GM12878 (cell line): Measurements from ENCODE around the gene PAX3. TPM values are rescaled to one million over a fixed set of nuclear protein-coding genes. Genes with fewer than 3 reads are reported as not detected.

Experiments
- ATAC-seq: fragments of 200-7000 bp; cut with Tn5 transposase; 3 replicates; pipeline ENCODE4 v1.9.1; 2020; ENCODE audit warnings: mild to moderate bottlenecking, moderate library complexity
- BruUV-seq: library from RNA; stranded (reverse); fragments of 400-500 nt; replicated peaks from 2 replicates; lab custom pipeline; 2021; lab: Mats Ljungman, UMichigan
- CTCF ChIA-PET: fragments of 300-600 bp; sonication (Branson Sonifier 250); formaldehyde crosslinking; extraction: SDS; loops from one replicate; lab custom pipeline; 2021; ENCODE audit warnings: inconsistent platforms; lab: Yijun Ruan, JAX
- POLR2A ChIA-PET: fragments of 350-600 bp; formaldehyde crosslinking; extraction: SDS; loops from one replicate; lab custom pipeline; 2021; ENCODE audit warnings: inconsistent platforms; lab: Charles Lee
- RAD21 ChIA-PET: fragments of 300-600 bp; sonication (Branson Sonifier 250); formaldehyde crosslinking; loops from one replicate; lab custom pipeline; 2023; ENCODE audit warnings: antibody characterized with exemption; ENCODE audit not compliant: unreplicated experiment; lab: Charles Lee
- SMC1A ChIA-PET: fragments of 300-600 bp; sonication (Branson Sonifier 250); formaldehyde crosslinking; loops from one replicate; lab custom pipeline; 2023; ENCODE audit not compliant: unreplicated experiment, uncharacterized antibody; lab: Charles Lee
- DNase-seq: peaks from one replicate; pipeline ENCODE4 v3.0.0-alpha.2; 2011; ENCODE audit warnings: low read depth, low spot score
- FAIRE-seq: peaks from 3 replicates; lab custom pipeline; 2011; peaks lifted over from hg19 to GRCh38; lab: Jason Lieb, UNC
- H2AFZ ChIP-seq: 2 replicates; pipeline ENCODE4 v1.6.0; 2011; ENCODE audit warnings: low read depth, low read length, control low read depth; ENCODE audit not compliant: control insufficient read depth
- H3K27ac ChIP-seq: 2 replicates; pipeline ENCODE4 v1.5.1; 2011; ENCODE audit warnings: control low read depth; ENCODE audit not compliant: control insufficient read depth, insufficient read depth
- H3K27me3 ChIP-seq, 2 experiments: replicated peaks in 1 of 2; 2 replicates each; pipeline versions ENCODE4 v1.6.0 to v1.6.1; 2011; ENCODE audit warnings: low read length in 1 of 2; ENCODE audit not compliant: control insufficient read depth in 2 of 2, insufficient read depth in 2 of 2
- H3K36me3 ChIP-seq, 2 experiments: 2 replicates each; pipeline ENCODE4 v1.5.1; 2011; ENCODE audit warnings: low read length in 1 of 2; ENCODE audit not compliant: control insufficient read depth in 2 of 2, insufficient read depth in 2 of 2
- H3K4me1 ChIP-seq: 2 replicates; pipeline ENCODE4 v1.6.1; 2011; ENCODE audit warnings: mild to moderate bottlenecking, low read length, moderate library complexity, mixed read lengths; ENCODE audit not compliant: control insufficient read depth, insufficient read depth
- H3K4me2 ChIP-seq: 2 replicates; pipeline ENCODE4 v1.6.0; 2011; ENCODE audit warnings: control low read depth; ENCODE audit not compliant: control insufficient read depth, insufficient read depth
- H3K4me3 ChIP-seq: fragments of 200-600 bp; sonication (generic); 2 replicates; pipeline ENCODE4 v1.5.1; 2016
- H3K79me2 ChIP-seq: 2 replicates; pipeline ENCODE4 v1.6.0; 2011; ENCODE audit warnings: low read length; ENCODE audit not compliant: control insufficient read depth, insufficient read depth
- H3K9ac ChIP-seq: 2 replicates; pipeline ENCODE4 v1.8.0; 2011; ENCODE audit warnings: low read length, control low read depth, mixed read lengths; ENCODE audit not compliant: control insufficient read depth, insufficient read depth
- H3K9me3 ChIP-seq: replicated peaks from 3 replicates; pipeline ENCODE4 v1.5.1; 2011; ENCODE audit warnings: mild to moderate bottlenecking, low read length; ENCODE audit not compliant: control insufficient read depth, insufficient read depth
- H4K20me1 ChIP-seq: 2 replicates; pipeline ENCODE4 v1.6.0; 2011; ENCODE audit not compliant: control insufficient read depth, insufficient read depth
- CBX3 ChIP-seq: fragments of 200-600 bp; sonication (generic); IDR thresholded peaks from 2 replicates; pipeline ENCODE4 v1.6.1; 2016; ENCODE audit warnings: low read depth, borderline replicate concordance
- GATAD2B ChIP-seq: fragments of 450-650 bp; conservative IDR thresholded peaks from 2 replicates; pipeline ENCODE4 v1.6.1; 2017; ENCODE audit warnings: low read depth, mild to moderate bottlenecking, moderate library complexity
- HCFC1 ChIP-seq: fragments of 150-350 bp; IDR thresholded peaks from 2 replicates; pipeline ENCODE4 v1.6.1; 2014; ENCODE audit warnings: low read length
- HDAC6 ChIP-seq: fragments of 200-600 bp; sonication (generic); IDR thresholded peaks from one replicate; pipeline ENCODE4 v1.8.0; 2017; ENCODE audit warnings: antibody characterized with exemption; ENCODE audit not compliant: unreplicated experiment
- IKZF1 ChIP-seq: fragments of 450-650 bp; conservative IDR thresholded peaks from 2 replicates; pipeline ENCODE4 v1.6.1; 2017; ENCODE audit warnings: antibody characterized with exemption, mild to moderate bottlenecking
- NRF1 ChIP-seq: conservative IDR thresholded peaks from 2 replicates; pipeline ENCODE4 v1.6.1; 2011; ENCODE audit warnings: mild to moderate bottlenecking, low read depth, low read length, improper control_type of control experiment
- POLR2A ChIP-seq: IDR thresholded peaks from 2 replicates; pipeline ENCODE4 v1.6.1; 2011; ENCODE audit warnings: low read depth, mild to moderate bottlenecking, low read length
- POLR2AphosphoS5 ChIP-seq: IDR thresholded peaks from 2 replicates; pipeline ENCODE4 v1.6.1; 2011; ENCODE audit warnings: mild to moderate bottlenecking, low read length, inconsistent platforms
- RAD21 ChIP-seq: IDR thresholded peaks from 2 replicates; pipeline ENCODE4 v1.6.1; 2011; ENCODE audit warnings: mild to moderate bottlenecking, low read depth, low read length, moderate library complexity; ENCODE audit not compliant: insufficient read depth
- RB1 ChIP-seq: fragments of 450-650 bp; formaldehyde crosslinking; IDR thresholded peaks from 2 replicates; pipeline ENCODE4 v1.6.1; 2017; ENCODE audit warnings: mild to moderate bottlenecking, borderline replicate concordance
- SKIL ChIP-seq: fragments of 450-650 bp; IDR thresholded peaks from 2 replicates; pipeline ENCODE4 v1.6.1; 2017; ENCODE audit warnings: mild to moderate bottlenecking, low read depth, inconsistent platforms; ENCODE audit not compliant: poor library complexity, severe bottlenecking
- SRF ChIP-seq, 2 experiments: IDR thresholded peaks; 2 replicates each; pipeline ENCODE4 v1.6.1; 2011; ENCODE audit warnings: low read depth in 2 of 2, low read length in 2 of 2, mild to moderate bottlenecking in 1 of 2, moderate library complexity in 1 of 2
- SUPT20H ChIP-seq: IDR thresholded peaks from 2 replicates; pipeline ENCODE4 v1.6.1; 2011; ENCODE audit warnings: low read depth, mild to moderate bottlenecking, low read length, moderate library complexity, borderline replicate concordance; ENCODE audit not compliant: control insufficient read depth
- TCF7 ChIP-seq: IDR thresholded peaks from 2 replicates; pipeline ENCODE4 v1.6.1; 2014; ENCODE audit warnings: antibody characterized with exemption, borderline replicate concordance
- ZBED1 ChIP-seq: IDR thresholded peaks from 2 replicates; pipeline ENCODE4 v1.6.1; 2016; ENCODE audit warnings: borderline replicate concordance
- ZBTB33 ChIP-seq: fragments of 450-650 bp; IDR thresholded peaks from 2 replicates; pipeline ENCODE4 v1.6.1; 2017; ENCODE audit warnings: mild to moderate bottlenecking
- WGBS: methylation state at CpG from one replicate; pipeline ENCODE4 v1.1.6; 2016; ENCODE audit warnings: low lambda C conversion rate; ENCODE audit not compliant: insufficient replicate concordance, insufficient coverage; ENCODE audit errors: missing lambda C conversion rate; 5-methylcytosine and 5-hydroxymethylcytosine counted together
- in situ Hi-C: fragments of 300-500 bp; cut with MboI; formaldehyde crosslinking; loops from 9 replicates; pipeline ENCODE4 v1.14.3; 2018; ENCODE audit warnings: mixed read lengths
- intact Hi-C: fragments of 100-400 bp; cut with micrococcal nuclease; formaldehyde crosslinking; loops from one replicate; pipeline ENCODE4 v1.14.2; 2022; ENCODE audit not compliant: unreplicated experiment
- polyA plus RNA-seq, 11 experiments: library from polyadenylated mRNA; depleted of rRNA in 4 of 11; unstranded in 6 of 11; stranded (reverse) in 5 of 11; fragments of >200 nt; fragmentation: Nextera tagmentation in 4 of 11; fragmentation: Illumina TruSeq in 1 of 11; extraction: Ambion mirVana in 4 of 11; extraction: Trizol in 1 of 11; gene quantifications; 1 replicate in 1 of 11; 2 replicates in 10 of 11; pipeline versions ENCODE4 v1.2.1 to v1.2.3, GENCODE V29; 2011 to 2016; ENCODE audit warnings: inconsistent platforms in 2 of 11, missing spikeins in 2 of 11, low read depth in 1 of 11
- total RNA-seq, 4 experiments: library from RNA; depleted of rRNA in 3 of 4; stranded (reverse); fragments of >200 nt in 3 of 4; fragmentation: Illumina TruSeq in 1 of 4; extraction: Trizol in 1 of 4; gene quantifications; 2 replicates each; pipeline versions ENCODE4 v1.2.1 to v1.2.3, GENCODE V29; 2013 to 2021

PAX3 gene
- total and polyA plus RNA-seq, 10 of the 15 experiments (the other 5 are each of a cell fraction or from before 2014, with no cell fraction given) = not detected

DNA sequence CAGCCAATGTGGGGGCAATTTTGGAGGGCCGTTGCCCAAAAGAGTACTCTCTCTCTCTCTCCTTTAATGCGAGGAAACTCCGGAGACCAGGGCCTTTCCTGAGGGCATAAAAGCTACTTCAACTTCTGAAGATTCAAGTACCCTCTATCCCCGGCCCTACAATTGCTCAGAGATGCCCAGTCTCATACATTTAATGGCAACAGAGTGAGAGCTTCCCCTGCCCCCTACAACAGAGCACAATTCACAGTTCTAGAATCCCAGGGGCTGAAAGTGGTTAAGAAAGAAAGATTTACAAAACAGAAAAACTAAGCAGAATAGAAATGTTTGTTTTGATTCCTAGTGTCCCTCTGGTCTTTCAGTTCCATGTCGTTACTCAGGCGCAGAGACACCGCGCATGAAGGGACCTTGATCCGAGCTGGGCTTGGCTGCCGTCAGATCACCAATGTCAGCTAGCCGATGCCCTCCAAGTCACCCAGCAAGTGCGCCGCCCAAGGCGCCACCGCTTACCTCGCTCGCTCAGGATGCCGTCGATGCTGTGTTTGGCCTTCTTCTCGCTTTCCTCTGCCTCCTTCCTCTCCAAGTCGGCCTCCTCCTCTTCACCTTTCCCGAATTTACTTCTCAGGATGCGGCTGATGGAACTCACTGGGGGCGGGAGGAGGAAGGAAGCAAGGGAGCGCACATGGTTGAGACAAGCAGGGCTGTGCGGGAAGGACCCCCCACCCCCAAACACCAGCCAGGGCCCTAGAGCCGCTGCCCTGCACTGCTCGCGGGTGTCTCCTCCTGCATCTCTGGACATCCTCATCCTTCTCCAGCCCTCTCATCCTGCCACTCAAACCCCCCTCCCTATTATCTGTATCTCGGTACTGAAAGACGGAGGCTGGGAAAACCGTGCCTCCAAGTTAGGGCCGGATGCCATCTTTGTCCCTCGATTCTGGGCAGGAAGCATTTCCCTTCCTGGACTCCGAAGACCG is 4.9 kb downstream of the PAX3 start:
- TF ChIP-seq HCFC1 = no peak
- no peak for TF ChIP-seq ZBTB33
- TF ChIP-seq RAD21 = no peak
- no peak for TF ChIP-seq HDAC6
- TF ChIP-seq ZBED1 = no peak
- no peak for TF ChIP-seq RB1
- no peak for TF ChIP-seq IKZF1
- TF ChIP-seq POLR2A = no peak
- TF ChIP-seq POLR2AphosphoS5 = no peak
- TF ChIP-seq GATAD2B = no peak
- no peak for TF ChIP-seq SRF (IDR thresholded peaks at IDR 0.05; ENCODE audit: low read depth in 2 of 2, low read length in 2 of 2)
- TF ChIP-seq TCF7 = no peak
- TF ChIP-seq SKIL = no peak
- TF ChIP-seq CBX3 = no peak
- no peak for TF ChIP-seq NRF1
- TF ChIP-seq SUPT20H = no peak
- in situ Hi-C loops = no loop called here
- CTCF ChIA-PET = interaction anchor here (0.6 kb wide), 1 partner anchor 163 kb away, joined by 3 read pairs; no protein-coding TSS in a partner anchor
- BruUV-seq = no TSS peak
- H3K27me3 ChIP-seq = peaks cover 26 to 52% of the 10 kb centered on the region in 2 experiments
- H2AFZ ChIP-seq = no peak overlapping the region
- no peaks in the 10 kb centered on the region for H3K36me3 ChIP-seq
- H3K27ac ChIP-seq = no peak overlapping the region
- DNase-seq = no peak
- no peaks in the 10 kb centered on the region; the same call in 2 of the 3 replicates for H3K9me3 ChIP-seq
- no peaks in the 10 kb centered on the region for H3K79me2 ChIP-seq
- no peaks in the 10 kb centered on the region for H3K4me1 ChIP-seq
- no peak overlapping the region for H3K4me3 ChIP-seq
- RAD21 ChIA-PET = no interaction called here
- no peaks in the 10 kb centered on the region for H4K20me1 ChIP-seq
- no peak for FAIRE-seq
- POLR2A ChIA-PET = no interaction called here
- SMC1A ChIA-PET = no interaction called here
- intact Hi-C loops = no loop called here
- no peak for ATAC-seq
- no peak overlapping the region for H3K4me2 ChIP-seq
- WGBS = 25% methylated on average over 35 of the region's 36 CpGs
- no peak overlapping the region for H3K9ac ChIP-seq
